NCI-H1436 treated with DMSO at 0.1 percent for 48 hours (cell line): ENCODE measurements around the gene GCLC.

Source experiments
- DNase-seq: peaks from one replicate; lab custom pipeline; 2025; lab: John Stamatoyannopoulos, UW

Gene GCLC

DNA sequence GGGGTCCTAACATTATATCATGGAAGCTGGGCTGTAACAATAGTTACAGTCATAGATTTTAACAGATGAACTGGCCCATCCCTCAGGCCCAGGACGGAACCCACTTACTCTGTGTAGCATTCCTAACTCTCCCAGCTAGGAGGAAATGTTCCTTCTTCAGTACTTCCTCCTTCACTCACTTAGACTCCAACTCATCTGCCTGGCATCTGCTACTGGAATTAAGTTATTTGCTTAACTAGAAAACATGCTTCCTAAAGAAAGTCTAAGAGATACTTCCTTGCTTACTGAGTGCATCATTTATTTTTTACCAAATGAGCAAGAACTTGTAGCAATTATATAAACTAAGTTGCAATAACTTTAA is 20.5 kb downstream of the GCLC start:
- DNase-seq, result no peak

DNA sequence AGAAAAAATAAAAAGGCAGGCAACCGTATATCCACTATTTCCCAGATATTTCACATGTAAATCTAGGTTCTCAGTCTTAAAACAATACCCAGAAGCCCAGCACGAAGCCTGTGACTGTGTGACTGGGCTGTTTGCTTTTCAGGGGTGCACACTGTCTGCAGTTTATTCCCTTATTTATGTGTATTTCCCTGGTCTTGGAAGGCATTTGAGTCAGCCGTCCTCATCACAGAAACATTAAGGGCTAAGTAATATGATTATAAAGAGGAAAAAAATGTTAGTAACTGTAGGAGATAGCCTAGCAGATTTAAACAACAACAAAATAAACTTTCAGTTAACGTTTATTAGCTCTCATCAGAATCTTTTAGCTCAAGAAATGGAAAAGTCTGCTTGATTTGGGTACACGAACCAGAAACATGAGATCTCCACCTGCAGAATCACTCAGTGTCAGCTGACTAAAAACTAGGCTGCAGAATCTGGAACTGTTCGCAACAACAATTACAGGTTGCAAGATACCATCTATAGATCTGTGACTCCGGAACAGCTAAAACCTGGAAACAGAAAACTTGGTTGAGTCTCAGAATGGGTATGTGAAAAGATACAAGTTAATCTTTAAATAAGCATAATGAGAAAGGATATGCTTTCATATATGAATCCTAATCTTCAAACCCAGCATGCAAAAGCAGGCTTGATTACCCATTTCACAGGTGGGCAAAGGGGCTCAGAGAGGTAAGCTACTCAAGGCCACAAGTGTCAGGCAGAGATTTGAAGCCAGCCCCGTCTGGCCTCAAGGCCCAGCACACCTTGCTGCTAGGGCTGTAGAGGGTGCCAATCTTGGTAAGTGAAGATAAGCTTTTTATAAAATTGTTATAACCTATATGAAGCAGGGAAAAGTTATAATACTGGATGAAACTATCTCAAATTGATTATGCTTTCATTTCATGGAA is 21.1 kb downstream of the GCLC start:
- DNase-seq, result no peak

DNA sequence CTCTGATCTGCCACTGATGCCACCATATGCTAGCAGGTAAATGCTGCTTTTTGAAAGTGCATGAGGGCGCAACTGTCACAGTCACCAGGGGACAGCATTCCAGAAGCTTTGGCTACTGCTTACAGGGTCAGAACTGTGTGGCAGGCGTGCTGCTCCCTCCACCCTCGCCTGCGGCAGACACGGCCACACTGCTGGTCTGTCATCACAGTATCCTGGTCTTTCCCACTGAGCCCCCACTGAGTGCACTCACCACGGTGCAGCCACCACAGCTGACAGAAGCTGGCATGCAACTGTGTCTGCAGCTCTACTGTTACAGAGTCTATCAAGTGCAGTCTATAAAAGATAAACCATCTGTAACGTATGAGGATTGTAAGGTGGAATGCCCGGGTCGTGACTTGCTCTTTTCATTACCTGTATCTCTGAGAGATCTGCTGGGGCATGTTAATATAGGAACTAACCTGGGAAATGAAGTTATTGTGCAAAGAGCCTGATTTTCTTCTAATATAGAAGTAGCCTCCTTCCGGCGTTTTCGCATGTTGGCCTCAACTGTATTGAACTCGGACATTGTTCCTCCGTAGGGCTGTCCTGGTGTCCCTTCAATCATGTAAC is 24.5 kb downstream of the GCLC start:
- no peak for DNase-seq

DNA sequence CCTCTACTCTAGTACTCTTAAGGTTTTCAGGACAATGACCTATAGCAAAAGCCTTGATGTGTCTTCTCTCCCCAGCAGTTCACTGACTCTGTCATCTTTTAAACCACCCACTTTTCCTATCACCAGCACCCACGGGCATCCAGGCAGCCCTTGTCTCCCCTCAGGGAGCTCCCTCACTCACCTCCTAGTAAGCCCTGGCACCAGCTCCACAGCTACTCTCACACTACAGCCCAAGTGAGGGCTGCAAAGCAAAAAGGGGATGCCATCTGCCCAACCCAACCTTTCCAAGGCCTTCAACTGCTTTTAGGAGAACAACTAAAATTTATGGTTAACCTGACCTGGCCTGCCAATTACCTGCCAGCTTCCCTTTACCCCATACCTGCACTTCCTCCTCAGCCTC is 26.0 kb downstream of the GCLC start:
- DNase-seq, result no peak

DNA sequence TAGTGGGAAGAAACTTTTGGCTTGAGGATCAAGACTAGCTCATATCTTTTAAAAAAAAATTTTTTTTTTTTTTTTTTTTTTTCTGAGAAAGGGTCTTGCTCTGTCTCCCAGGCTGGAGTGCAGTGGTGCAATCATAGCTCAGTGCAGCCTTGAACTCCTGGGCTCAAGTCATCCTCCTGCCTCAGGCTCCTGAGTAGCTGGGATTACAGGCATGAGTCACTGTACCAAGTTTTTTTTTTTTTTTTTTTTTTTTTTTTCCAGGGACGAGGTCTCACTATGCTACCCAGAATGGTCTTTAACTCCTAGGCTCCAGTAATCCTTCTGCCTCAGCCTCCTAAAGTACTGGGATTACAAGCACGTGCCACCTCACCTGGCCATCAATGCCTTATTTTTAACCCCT is 27.9 kb downstream of the GCLC start:
- no peak for DNase-seq

DNA sequence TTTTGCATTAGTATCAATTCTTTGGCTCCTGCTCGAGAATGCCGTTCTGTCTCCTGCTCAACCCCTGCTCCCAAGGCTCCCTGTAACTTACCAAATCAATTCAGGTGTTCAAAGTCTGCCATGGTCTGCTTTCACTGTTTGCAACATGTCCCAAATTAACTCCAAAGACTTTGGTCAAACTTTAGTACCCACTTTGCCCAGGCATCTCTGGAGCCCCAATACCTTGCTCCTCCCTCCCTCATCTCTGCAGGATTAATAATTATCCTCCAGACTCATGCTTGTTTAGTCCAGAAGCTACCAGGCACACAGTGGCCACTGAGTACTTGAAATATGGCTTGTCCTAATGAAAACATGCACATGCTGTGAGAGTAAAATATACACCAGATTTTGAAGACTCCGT is 30.2 kb downstream of the GCLC start:
- DNase-seq, result no peak

DNA sequence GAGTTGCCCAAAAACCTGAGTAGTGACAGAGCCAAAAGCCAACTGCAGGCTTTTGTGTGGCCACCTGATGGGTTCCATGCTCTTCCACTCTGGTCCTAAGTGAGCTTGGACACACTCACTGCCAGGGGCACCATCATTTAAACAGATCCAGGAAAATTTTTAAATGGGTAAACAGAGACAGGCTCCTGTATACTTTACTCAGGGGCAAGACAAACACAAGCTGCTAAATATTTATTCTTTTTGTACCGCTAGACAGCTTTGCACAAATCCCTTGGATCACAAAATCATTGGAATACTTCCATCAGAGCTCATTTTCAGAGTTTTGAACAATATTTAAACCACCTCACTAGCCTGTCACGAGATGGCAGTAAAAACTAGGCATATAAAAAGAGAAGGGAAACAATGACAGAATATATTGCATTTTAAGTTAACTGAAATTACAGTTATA is 31.4 kb downstream of the GCLC start:
- no peak for DNase-seq

DNA sequence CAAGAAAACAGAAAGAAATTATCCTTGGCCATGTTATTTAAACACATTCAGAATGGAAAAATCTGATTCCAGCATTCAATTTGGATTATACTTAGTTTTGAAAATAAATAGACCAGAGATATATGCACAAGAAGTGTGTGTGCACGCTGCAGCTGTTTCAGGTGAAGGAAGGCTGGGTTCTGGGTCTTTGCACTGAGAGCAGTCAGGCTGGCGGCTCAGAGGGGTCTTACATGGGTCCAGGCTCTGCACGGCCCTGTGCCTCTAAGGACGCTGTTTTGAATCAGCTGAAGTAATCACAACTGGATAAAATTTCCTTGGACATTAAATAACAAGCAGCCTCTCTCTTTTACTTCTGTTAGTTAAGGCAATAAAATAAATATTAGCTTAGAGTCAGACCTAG is 31.8 kb downstream of the GCLC start:
- DNase-seq, result no peak

DNA sequence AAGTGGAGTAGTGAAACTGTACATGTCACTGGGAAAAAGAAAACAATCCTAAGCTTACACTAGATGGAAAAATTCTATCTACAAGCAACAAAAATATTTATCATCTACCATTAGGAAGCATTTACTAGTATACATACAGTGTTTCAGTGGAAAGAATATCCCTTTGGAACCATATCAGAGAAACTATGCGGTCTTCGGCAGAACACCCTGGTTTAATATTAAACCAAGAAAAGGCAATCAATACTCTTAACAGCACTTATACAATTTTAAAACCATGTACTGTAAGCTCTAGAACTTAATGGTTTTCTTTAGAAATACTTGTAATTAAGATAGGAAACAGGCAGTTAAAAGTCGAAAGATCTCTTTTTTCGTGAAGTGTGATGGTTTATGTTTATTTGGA is 32.3 kb downstream of the GCLC start:
- DNase-seq, result no peak

DNA sequence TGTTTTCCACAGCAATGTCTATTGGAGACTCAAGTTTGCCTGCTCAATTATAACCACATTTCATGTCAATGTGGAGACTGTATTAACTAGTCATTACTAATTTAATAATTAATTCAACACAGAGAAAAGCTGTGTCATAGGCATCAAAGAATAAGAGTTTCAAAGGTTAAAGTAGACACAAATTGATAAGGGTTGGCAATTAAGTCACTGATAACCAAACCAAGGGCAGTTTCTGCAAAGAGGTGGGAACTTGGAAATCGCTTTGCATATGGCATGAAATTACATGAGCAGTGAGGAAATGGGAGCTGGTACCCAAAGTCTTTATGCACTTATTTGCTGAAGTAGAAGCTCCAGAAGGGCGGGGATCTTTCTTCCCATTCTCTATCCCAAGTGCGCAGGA is 34.2 kb downstream of the GCLC start:
- no peak for DNase-seq

DNA sequence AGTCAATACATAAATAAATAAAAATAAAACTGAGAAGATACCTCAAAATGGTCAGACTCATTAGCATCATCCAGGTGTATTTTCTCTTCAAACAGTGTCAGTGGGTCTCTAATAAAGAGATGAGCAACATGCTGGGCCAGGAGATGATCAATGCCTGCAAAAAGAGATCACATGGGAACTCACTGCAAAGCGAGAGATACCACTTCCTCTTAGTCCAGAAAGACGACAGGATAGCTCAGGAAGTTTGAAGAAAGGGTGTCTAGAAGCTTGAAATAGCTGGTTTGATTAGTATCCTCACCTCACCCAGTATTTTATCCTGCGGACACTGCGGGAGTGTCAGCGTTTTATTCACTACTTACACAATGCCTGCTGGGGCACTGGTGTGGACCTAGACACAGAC is 38.0 kb downstream of the GCLC start:
- no peak for DNase-seq

DNA sequence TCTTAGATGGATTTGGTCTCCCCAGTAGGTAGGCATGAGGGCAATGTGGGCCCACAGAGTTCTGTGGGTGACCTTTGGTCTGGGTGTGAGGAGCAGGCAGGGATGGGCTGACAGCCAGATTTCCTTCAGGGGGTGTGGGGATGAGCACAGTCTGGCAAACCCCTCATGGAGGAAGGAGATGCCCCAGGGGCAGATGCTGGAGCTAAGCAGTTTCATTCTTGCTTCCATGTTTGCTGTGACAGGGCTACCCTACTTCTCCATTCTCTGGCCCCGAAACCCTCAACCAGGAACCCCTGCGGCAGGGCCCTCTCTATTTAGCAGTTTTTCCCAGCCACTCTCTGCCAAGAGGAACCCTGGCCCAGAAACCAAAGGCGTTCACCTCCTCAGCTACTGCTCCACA is 40.4 kb downstream of the GCLC start:
- DNase-seq, result no peak

DNA sequence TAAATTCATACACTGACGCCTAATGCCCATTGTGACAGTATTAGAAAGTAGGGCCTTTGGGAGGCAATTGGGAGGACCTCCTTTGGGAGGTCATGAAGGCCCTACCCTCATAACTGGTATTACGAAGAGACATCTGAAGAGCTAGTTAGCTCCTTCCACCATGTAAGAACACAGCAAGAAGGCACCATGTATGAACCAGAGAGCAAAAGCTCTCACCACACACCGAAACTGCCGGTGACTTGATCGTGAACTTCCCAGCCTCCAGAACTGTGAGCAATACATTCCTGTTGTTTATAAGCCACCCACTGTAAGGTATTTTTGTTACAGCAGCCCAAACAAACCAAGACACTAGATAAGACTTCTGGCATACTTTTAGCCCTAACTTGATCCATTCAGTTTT is 41.8 kb downstream of the GCLC start:
- DNase-seq, result no peak

DNA sequence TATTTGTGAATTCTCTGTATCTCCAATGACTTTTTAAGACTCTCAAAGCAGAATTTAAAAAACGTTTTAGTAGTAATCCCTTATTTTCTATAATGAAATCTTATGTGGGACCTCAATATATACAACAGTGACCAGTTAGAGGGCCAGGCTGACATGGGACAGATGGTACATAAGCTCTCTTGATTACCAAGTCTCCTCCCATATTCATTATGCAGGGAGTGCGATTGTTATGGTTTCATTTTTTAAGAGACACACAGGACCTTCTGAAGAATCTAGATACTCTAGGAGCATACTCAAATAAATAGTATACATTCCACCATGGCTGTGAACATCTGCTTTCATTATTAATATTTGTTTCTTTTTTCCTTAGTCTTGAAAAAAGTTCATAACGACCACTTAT is 43.5 kb downstream of the GCLC start:
- no peak for DNase-seq

DNA sequence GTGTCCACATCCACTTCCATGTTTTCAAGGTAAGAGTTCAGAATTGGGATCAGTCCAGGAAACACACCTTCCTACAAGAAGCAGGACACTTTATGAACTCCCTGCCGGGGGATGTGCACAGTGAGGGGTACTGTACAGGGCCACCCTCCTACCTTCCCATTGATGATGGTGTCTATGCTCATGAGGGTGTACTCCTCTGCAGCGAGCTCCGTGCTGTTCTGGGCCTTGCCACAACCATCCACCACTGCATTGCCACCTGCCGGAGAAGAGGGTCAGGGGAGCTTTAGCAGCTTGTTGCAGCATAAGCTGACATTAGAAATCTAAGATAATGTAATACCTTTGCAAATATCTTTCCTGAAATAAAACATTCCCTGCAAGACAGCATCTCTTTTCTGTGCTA is 44.8 kb downstream of the GCLC start:
- no peak for DNase-seq

DNA sequence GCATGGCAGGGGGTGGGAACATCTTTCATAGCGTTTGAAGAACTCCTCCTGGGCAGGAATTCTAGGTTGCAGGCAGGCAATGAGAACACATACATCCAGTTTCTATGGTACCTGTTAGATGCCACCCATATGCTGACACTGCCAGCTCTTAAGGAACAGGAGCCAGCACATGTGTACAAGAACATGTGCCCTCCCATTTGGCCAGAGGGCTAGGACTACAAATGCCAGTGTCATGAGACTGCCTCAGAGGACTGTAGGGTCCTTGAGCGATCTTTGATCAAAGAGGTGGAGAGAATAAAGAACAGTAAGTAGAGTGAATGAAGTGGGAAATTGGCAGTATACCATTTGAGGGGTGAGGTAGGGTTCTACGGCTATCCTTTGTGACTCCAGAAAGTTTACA is 45.8 kb downstream of the GCLC start:
- DNase-seq, result no peak

DNA sequence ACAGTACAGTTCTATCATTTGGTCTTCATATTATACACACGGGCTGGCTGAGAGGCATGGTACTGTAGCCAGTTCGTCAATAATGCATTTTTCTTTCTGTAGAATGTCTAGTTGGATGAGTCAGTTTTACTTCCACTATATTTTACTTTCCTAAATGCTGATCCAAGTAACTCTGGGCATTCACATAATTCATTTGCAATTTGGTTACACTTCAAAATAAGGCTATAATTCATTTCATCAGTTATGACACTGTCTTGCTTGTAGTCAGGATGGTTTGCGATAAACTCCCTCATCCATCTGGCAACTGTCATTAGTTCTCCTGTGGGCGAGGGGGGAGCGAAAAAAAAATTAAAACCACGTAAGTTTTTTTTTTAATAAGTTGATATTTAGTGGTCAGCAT is 46.3 kb downstream of the GCLC start:
- no peak for DNase-seq

DNA sequence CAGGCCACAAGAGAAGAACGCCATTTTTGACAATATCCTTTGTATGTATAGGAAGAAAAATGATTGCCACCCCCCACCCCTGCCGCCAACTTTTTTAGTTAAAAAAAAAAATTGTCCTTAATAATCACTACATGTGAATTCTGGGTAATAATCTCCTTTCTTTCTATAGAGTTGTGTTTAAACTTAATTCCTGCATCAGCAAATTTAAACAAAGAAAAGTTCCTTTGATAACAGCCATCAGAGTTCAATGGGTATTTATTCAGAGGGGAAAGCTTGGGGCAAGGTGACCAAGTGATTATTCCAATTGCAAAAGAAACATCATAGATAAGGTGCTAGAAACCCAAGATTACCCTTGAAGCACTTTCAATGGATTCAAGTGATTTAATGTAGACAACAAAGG is 47.0 kb downstream of the GCLC start:
- no peak for DNase-seq

DNA sequence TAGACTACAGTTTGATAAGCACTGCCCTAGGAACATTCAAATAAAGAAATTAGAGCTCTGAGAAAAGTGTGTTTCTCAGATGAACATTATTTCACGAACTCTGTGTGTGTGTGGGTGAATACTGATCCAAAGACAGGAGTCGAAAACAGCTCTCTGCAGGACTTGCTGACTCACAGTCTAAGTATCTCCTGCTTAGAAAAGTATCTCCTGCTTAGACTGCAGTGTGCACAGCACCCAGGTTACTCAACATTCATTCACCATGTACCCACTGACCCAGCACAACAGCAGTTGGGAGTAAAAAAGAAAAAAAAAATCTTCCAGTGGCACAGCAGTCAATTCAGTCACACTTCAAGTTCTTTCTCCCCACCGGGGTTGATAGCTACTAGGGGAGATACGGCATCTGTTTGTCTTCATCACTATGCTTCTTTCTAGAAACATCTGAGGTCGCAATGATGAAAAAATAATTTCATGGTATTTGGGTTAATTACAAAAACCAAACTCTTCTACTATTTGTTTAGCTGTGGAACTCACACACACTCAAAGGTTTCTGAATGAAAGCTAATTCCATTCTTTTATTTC is 48.0 kb downstream of the GCLC start:
- DNase-seq, result no peak

DNA sequence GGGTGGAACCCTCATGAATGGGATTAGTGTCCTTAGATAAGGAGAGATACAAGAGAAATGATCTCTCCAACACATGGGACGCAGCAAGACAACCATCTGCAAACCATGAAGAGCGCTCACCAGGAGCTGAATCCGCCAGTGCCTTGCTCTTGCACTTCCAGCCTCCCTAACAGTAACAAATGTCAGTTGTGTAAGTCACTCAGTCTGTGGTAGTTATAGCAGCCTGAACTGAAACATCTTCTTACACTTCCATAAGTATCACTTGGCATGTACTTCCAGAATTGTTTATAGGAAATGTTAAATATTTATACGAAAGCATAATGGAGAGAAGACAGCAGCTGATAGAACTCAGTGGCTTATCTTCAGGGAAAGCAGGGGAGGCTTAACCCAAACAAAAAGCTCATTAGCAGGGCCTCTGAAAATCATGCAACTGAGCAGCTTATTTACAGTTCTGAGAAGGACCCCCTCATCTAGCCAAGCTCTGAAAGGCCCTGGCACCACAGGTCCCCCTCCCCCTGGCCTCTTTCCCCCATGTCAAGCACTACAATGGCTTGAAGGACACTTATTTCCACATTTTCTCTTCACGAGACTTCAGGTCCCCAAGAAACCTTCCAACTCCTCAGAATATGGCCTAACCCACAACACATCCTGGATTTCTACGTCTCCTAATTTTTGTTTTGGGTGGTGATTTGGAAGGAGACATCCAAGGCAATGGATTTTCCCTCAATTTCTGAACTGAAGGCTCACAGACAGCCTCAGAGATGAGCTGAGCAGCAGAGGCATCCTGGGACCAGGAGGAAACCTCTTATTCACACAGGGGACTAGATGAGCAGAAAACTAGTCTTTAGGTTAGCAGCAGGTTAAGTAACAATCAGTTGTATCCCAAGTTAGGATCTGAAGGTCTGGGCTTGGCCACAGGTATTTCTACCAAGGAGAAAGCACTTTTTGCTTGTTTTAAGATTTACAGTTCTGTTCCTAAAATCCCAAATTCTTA is 49.1 kb downstream of the GCLC start:
- DNase-seq, result no peak

DNA sequence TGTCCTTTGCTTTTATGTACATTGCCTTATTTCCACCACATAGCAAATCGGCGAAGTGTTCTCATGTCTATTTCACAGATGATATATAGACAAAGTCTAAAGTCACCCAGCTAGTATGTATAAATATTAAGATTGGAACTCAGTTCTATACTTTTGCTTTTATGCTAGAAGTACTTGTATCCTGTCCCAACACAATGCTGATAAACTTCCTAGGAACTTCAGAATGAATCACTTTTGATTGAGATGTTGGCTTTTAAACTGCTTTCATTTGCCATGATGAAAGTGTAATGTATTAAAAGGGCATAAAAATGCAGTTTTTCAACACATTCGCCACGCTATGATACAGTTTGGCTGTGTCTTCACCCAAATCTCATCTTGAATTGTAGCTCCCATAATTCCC is 50.8 kb downstream of the GCLC start:
- DNase-seq, result no peak

DNA sequence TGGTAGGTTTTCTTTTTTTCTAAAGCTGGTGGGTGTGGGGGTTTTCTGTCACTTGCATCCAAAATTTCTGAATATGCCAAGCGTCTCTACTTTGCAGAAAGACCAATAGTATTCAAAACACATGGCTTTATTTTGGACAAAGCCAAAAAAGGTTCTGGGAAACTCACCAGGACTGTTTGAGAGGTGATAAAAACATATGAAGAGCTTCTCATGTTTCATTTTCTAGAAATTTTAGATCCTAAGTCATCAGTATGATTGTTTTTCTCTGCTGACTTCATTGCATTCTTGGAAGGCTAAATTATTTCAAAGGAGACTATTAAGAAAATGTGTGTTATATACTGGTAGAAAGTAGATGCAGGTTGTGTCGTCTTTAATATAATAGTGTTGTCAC is 51.3 kb downstream of the GCLC start:
- DNase-seq, result no peak
